Measurements from ENCODE around the gene MICU1. TPM values are rescaled to one million over a fixed set of nuclear protein-coding genes. Genes with fewer than 3 reads are reported as not detected.
"Not testable (repeated sequence)": the region's sequence is repeated elsewhere in the genome, so short reads cannot be mapped to it uniquely, and the experiment has no call there.

MICU1 gene
- polyA plus RNA-seq, 1 donor = 54.6 TPM

DNA sequence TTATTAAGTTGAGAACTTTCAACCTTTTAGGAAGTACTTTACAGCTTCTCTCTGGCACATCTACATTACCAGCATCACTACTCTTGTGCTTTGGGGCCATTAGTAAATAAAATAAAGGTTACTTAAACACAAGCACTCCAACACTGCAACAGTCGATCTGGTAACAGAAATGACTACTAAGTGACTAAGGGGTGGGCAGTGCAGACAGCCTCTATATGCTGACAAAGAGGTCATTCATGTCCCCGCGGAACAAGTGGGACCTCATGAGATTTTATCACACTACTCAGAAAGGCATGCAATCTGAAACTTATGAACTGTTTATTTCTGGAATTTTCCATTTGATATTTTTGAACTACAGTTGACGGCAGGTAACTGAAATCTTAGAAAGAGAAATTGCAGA is 159.9 kb downstream of the MICU1 start:
- Histone ChIP-seq H3K4me1 (ENCODE audit: control insufficient read depth, insufficient read depth, low read length) (no peaks in the 10 kb centered on the region), H3K27me3 (ENCODE audit: control insufficient read depth, insufficient read depth, low read length) (no peaks in the 10 kb centered on the region), H3K4me3 (ENCODE audit: low read length) (no peak overlapping the region), H3K27ac (ENCODE audit: low read length) (no peak overlapping the region), H3K9me3 (ENCODE audit: control insufficient read depth, low read depth, low read length) (no peaks in the 10 kb centered on the region), H3K36me3 (ENCODE audit: control insufficient read depth, insufficient read depth, low read length) (peaks cover 15% of the 10 kb centered on the region)
- DNase-seq = no peak
- 100% methylated on average over 1 of the region's 4 CpGs for WGBS (ENCODE audit: insufficient coverage, low lambda C conversion rate)

- no CpG with 5 or more reads among the region's 2 CpGs for WGBS (ENCODE audit: insufficient coverage, low lambda C conversion rate)
- peaks cover 17% of the 10 kb centered on the region for H3K36me3 ChIP-seq (ENCODE audit: control insufficient read depth, insufficient read depth, low read length)
Measured at GRCh38 chr10:72464438-72464837, 161.4 kb downstream of the MICU1 start.

GRCh38 chr10:72462261-72462660 is 163.6 kb downstream of the MICU1 start:
- H3K27ac ChIP-seq (ENCODE audit: low read length) = no peak overlapping the region
- H3K36me3 ChIP-seq (ENCODE audit: control insufficient read depth, insufficient read depth, low read length) = peaks cover 17% of the 10 kb centered on the region
- H3K4me1 ChIP-seq (ENCODE audit: control insufficient read depth, insufficient read depth, low read length) = no peaks in the 10 kb centered on the region
- no peak overlapping the region for H3K4me3 ChIP-seq (ENCODE audit: low read length)
- H3K9me3 ChIP-seq (ENCODE audit: control insufficient read depth, low read depth, low read length) = no peaks in the 10 kb centered on the region
- no peaks in the 10 kb centered on the region for H3K27me3 ChIP-seq (ENCODE audit: control insufficient read depth, insufficient read depth, low read length)
- DNase-seq = no peak
- no CpG with 5 or more reads among the region's 3 CpGs for WGBS (ENCODE audit: insufficient coverage, low lambda C conversion rate)

More at GRCh38 chr10:72464438-72464837, 161.4 kb downstream of the MICU1 start:
- no peak overlapping the region for H3K27ac ChIP-seq (ENCODE audit: low read length)
- no peak overlapping the region for H3K4me3 ChIP-seq (ENCODE audit: low read length)
- no peaks in the 10 kb centered on the region for H3K27me3 ChIP-seq (ENCODE audit: control insufficient read depth, insufficient read depth, low read length)
- no peaks in the 10 kb centered on the region for H3K9me3 ChIP-seq (ENCODE audit: control insufficient read depth, low read depth, low read length)
- no peaks in the 10 kb centered on the region for H3K4me1 ChIP-seq (ENCODE audit: control insufficient read depth, insufficient read depth, low read length)
- no peak for DNase-seq

DNA sequence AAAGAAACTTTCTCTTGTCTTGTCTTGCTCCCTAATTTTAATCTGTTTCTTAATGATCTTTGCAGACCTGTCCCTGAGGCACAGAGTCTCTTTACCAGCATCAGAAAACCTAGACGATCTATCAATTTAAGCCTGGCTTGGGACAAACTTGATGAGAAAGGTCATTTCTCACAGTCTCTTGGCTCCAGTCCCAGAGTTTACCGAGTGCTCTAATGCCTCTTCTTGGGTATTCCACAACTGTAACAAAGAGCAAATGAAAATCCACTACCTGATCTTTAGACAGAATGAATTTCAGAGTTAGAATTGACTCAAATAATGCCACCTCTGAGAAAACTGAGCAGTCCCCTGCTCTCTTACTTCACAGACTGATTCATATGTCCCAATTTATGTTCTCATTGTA is 164.8 kb downstream of the MICU1 start:
- DNase-seq = no peak
- WGBS (ENCODE audit: insufficient coverage, low lambda C conversion rate) = no CpG with 5 or more reads among the region's 2 CpGs

DNA sequence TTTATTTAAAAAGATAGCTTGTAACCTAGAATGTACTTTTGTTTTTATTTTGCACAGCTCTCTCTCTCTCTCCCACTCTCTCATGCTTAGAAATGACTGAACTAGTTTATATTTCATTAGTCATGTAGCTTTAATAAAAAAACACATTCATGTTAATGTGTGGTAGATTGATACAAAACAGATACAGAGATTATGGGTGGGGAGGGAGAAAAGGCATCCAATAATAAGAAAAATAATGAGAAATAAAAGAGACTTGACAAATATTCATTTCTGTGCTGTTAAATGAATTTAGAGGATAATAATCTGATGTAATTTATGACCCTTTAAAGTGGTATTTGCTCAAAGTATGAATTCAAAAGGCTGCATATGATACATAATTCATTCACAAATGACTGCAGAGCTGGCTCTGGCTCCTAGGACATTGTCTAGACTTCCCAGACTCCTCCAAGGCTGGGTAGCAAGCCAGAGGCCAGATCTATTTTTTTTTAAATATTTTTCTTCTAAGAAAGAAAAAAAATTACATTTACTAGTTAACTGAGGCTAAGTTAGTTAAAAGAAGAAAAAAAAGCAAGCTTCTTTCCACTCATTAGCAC is 165.5 kb downstream of the MICU1 start:
- no peaks in the 10 kb centered on the region for H3K4me1 ChIP-seq (ENCODE audit: control insufficient read depth, insufficient read depth, low read length)
- H3K4me3 ChIP-seq (ENCODE audit: low read length) = no peak overlapping the region
- peaks cover 15% of the 10 kb centered on the region for H3K36me3 ChIP-seq (ENCODE audit: control insufficient read depth, insufficient read depth, low read length)
- no peak for DNase-seq
- H3K9me3 ChIP-seq (ENCODE audit: control insufficient read depth, low read depth, low read length) = no peaks in the 10 kb centered on the region
- H3K27me3 ChIP-seq (ENCODE audit: control insufficient read depth, insufficient read depth, low read length) = no peaks in the 10 kb centered on the region
- no peak overlapping the region for H3K27ac ChIP-seq (ENCODE audit: low read length)

More for the DNA sequence above, 164.8 kb downstream of the MICU1 start:
- Histone ChIP-seq H3K36me3 (ENCODE audit: control insufficient read depth, insufficient read depth, low read length) (peaks cover 15% of the 10 kb centered on the region), H3K4me1 (ENCODE audit: control insufficient read depth, insufficient read depth, low read length) (no peaks in the 10 kb centered on the region), H3K27me3 (ENCODE audit: control insufficient read depth, insufficient read depth, low read length) (no peaks in the 10 kb centered on the region), H3K27ac (ENCODE audit: low read length) (no peak overlapping the region), H3K9me3 (ENCODE audit: control insufficient read depth, low read depth, low read length) (no peaks in the 10 kb centered on the region), H3K4me3 (ENCODE audit: low read length) (no peak overlapping the region)

GRCh38 chr10:72459301-72459700 is 166.6 kb downstream of the MICU1 start:
- WGBS (ENCODE audit: insufficient coverage, low lambda C conversion rate) = 100% methylated on average over 2 of the region's 3 CpGs
- no peak overlapping the region for H3K27ac ChIP-seq (ENCODE audit: low read length)

DNA sequence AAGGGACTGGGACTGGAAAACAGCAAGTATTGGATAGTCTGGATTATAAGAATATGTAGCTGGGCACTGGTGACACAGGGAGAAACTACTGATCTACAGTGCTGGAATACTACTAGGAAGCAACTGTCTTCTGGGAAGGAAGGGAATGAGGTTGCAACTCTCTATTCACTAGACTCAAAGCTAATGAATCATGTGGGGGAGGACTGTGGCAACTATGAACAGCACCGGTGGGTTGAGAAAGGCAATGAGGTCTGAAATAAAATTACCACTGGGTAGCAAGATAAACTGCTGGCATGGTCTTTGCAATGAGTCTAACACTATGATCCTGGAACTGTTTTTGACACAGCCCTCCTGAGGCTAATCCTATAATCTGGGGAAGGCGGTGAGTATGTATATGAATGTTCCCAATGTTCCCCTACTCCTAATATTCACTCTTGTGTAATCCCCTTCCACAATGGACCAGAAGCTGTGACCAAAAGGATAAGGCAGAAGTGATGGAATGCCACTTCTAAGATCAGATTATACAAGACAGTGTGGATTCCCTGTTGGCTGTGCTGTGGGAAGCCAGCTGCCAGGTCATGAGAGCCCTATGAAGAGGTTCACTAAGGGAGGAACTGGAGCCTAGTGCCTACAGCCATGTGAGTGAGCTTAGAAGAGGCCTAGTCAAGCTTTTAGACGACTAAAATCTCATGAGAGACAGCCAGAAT is 169.8 kb downstream of the MICU1 start:
- Histone ChIP-seq H3K27me3 (ENCODE audit: control insufficient read depth, insufficient read depth, low read length) (no peaks in the 10 kb centered on the region), H3K9me3 (ENCODE audit: control insufficient read depth, low read depth, low read length) (no peaks in the 10 kb centered on the region), H3K4me1 (ENCODE audit: control insufficient read depth, insufficient read depth, low read length) (no peaks in the 10 kb centered on the region), H3K27ac (ENCODE audit: low read length) (no peak overlapping the region), H3K36me3 (ENCODE audit: control insufficient read depth, insufficient read depth, low read length) (peaks cover 2% of the 10 kb centered on the region), H3K4me3 (ENCODE audit: low read length) (no peak overlapping the region)
- WGBS (ENCODE audit: insufficient coverage, low lambda C conversion rate) = 83% methylated on average over 1 of the region's 3 CpGs
- DNase-seq = no peak

More at GRCh38 chr10:72459301-72459700, 166.6 kb downstream of the MICU1 start:
- no peaks in the 10 kb centered on the region for H3K9me3 ChIP-seq (ENCODE audit: control insufficient read depth, low read depth, low read length)
- peaks cover 13% of the 10 kb centered on the region for H3K36me3 ChIP-seq (ENCODE audit: control insufficient read depth, insufficient read depth, low read length)
- H3K27me3 ChIP-seq (ENCODE audit: control insufficient read depth, insufficient read depth, low read length) = no peaks in the 10 kb centered on the region
- DNase-seq = no peak
- H3K4me1 ChIP-seq (ENCODE audit: control insufficient read depth, insufficient read depth, low read length) = no peaks in the 10 kb centered on the region
- H3K4me3 ChIP-seq (ENCODE audit: low read length) = no peak overlapping the region

DNA sequence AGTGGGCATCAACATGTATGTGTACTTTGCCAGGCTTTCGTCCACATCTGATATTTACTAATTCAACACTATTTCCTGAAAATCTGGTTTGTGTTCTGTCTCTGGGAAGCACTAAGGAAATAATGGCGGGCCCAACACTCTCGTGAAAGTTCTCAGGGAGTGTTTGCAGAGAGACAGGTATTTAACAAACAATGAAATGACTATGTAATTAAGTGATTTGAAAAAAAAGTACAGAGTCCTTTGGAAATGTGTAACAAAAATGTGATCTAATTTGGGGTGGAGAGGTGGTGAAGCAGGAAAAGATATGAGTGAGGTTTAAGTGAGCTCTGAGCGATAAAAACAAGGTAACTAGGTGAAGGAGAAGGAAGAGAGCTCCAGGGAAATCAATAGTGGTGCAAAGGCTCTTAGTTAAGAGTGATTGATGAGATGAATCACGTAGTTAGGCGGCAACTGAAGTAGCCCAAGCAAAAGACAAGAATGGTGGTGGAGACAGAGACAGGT is 175.9 kb downstream of the MICU1 start:
- no peaks in the 10 kb centered on the region for H3K9me3 ChIP-seq (ENCODE audit: control insufficient read depth, low read depth, low read length)
- H3K27ac ChIP-seq (ENCODE audit: low read length) = peak overlapping the region; percentile 54
- WGBS (ENCODE audit: insufficient coverage, low lambda C conversion rate) = 22% methylated on average over 4 of the region's 6 CpGs
- peaks cover 8% of the 10 kb centered on the region for H3K4me1 ChIP-seq (ENCODE audit: control insufficient read depth, insufficient read depth, low read length)
- H3K27me3 ChIP-seq (ENCODE audit: control insufficient read depth, insufficient read depth, low read length) = no peaks in the 10 kb centered on the region
- peak; percentile 20 to 72 for DNase-seq
- no peaks in the 10 kb centered on the region for H3K36me3 ChIP-seq (ENCODE audit: control insufficient read depth, insufficient read depth, low read length)
- H3K4me3 ChIP-seq (ENCODE audit: low read length) = no peak overlapping the region

- Histone ChIP-seq H3K4me3 (ENCODE audit: low read length) (no peak overlapping the region), H3K4me1 (ENCODE audit: control insufficient read depth, insufficient read depth, low read length) (peaks cover 8% of the 10 kb centered on the region), H3K36me3 (ENCODE audit: control insufficient read depth, insufficient read depth, low read length) (peaks cover 3% of the 10 kb centered on the region), H3K27me3 (ENCODE audit: control insufficient read depth, insufficient read depth, low read length) (no peaks in the 10 kb centered on the region), H3K9me3 (ENCODE audit: control insufficient read depth, low read depth, low read length) (no peaks in the 10 kb centered on the region), H3K27ac (ENCODE audit: low read length) (no peak overlapping the region)
- 100% methylated on average over 1 of the region's 3 CpGs for WGBS (ENCODE audit: insufficient coverage, low lambda C conversion rate)
- DNase-seq = no peak
Measured at GRCh38 chr10:72445851-72446250, 180.0 kb downstream of the MICU1 start.

- not testable (repeated sequence) for DNase-seq; H3K9me3 ChIP-seq (ENCODE audit: control insufficient read depth, low read depth, low read length); H3K27me3 ChIP-seq (ENCODE audit: control insufficient read depth, insufficient read depth, low read length); H3K4me3 ChIP-seq (ENCODE audit: low read length); H3K36me3 ChIP-seq (ENCODE audit: control insufficient read depth, insufficient read depth, low read length); H3K27ac ChIP-seq (ENCODE audit: low read length); H3K4me1 ChIP-seq (ENCODE audit: control insufficient read depth, insufficient read depth, low read length)
- WGBS (ENCODE audit: insufficient coverage, low lambda C conversion rate) = no CpG with 5 or more reads among the region's 3 CpGs
Measured at GRCh38 chr10:72442969-72443368, 182.9 kb downstream of the MICU1 start.

DNA sequence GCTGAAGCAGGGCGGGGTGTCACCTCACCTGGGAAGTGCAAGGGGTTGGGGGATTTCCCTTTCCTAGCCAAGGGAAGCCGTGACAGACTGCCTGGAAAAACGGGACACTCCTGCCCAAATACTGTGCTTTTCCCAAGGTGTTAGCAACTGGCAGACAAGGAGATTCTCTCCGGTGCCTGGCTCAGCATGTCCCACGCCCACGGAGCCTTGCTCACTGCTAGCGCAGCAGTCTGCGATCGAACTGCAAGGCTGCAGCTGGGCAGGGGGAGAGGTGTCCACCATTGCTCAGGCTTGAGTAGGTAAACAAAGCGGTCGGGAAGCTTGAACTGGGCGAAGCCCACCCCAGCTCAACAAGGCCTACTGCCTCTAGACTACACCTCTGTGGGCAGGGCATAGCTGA is 190.3 kb downstream of the MICU1 start:
- no peaks in the 10 kb centered on the region for H3K9me3 ChIP-seq (ENCODE audit: control insufficient read depth, low read depth, low read length)
- no peak for DNase-seq
- no CpG with 5 or more reads among the region's 12 CpGs for WGBS (ENCODE audit: insufficient coverage, low lambda C conversion rate)
- no peaks in the 10 kb centered on the region for H3K4me1 ChIP-seq (ENCODE audit: control insufficient read depth, insufficient read depth, low read length)
- no peak overlapping the region for H3K4me3 ChIP-seq (ENCODE audit: low read length)
- H3K27ac ChIP-seq (ENCODE audit: low read length) = no peak overlapping the region
- no peaks in the 10 kb centered on the region for H3K27me3 ChIP-seq (ENCODE audit: control insufficient read depth, insufficient read depth, low read length)
- no peaks in the 10 kb centered on the region for H3K36me3 ChIP-seq (ENCODE audit: control insufficient read depth, insufficient read depth, low read length)

Data from large intestine (tissue), 3 donors.